Amygdala (tissue), 56 donors: Measurements from ENCODE around the gene PTPRN2.
A peak's percentile ranks its signal among the peaks of the same experiment; 100 is the strongest.
"Not testable (repeated sequence)": the region's sequence is repeated elsewhere in the genome, so short reads cannot be mapped to it uniquely, and the experiment has no call there.

Experiments
- DNase-seq, 56 donors: peaks; one replicate each; lab custom pipeline; 2025; lab: John Stamatoyannopoulos, UW

The PTPRN2 gene

GRCh38 chr7:157904866-157905570 is 682.6 kb downstream of the PTPRN2 start:
- no peak for DNase-seq

- DNase-seq, result no peak
These were observed 683.3 kb downstream of the PTPRN2 start for GRCh38 chr7:157904211-157904865.

DNA sequence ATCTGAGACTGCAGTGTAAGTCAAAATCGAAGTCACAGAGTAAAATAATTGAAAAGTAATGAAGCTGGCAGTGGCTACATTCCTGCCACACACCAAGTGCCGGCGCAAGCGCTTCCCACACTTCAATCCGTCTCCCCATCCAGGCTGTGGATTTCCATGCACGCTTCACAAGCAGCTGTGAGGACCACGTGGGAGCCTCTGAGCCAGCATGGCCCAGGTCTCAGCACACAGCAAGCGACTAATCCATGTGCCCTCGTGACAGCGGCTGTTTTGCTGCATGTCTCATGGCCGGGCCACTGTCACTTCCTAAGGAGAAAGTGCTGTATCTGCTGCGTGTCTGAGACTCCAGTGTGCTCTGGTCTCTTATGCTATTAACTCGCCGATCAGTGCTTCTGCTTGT is 683.9 kb downstream of the PTPRN2 start:
- DNase-seq, result peak in 24 of 56 donors; percentile 3 to 69 (median 35)

GRCh38 chr7:157903296-157903695 is 684.3 kb downstream of the PTPRN2 start:
- no peak for DNase-seq

GRCh38 chr7:157901816-157902610 is 685.6 kb downstream of the PTPRN2 start:
- DNase-seq, result not testable (repeated sequence)

DNA sequence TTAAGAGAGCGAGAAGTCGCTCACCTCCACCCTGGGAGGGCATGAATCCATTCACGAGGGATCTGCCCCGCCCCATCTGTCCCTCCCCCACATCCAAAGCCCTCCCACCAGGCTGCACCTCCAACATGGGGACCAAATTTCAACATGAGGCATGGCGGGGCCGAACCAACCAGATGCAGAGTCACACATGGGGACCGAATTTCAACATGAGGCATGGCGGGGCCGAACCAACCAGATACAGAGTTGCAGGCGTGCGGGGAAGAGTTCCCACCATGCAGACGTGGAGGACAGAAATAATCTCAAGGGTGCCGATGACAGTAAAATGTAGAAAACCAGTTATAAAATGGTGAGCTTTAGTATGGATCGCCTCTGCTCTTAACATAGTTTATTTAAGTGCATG is 686.5 kb downstream of the PTPRN2 start:
- no peak for DNase-seq

- no peak for DNase-seq
These were observed 687.1 kb downstream of the PTPRN2 start for GRCh38 chr7:157900556-157900955.

GRCh38 chr7:157900011-157900410 is 687.6 kb downstream of the PTPRN2 start:
- DNase-seq, result no peak

DNA sequence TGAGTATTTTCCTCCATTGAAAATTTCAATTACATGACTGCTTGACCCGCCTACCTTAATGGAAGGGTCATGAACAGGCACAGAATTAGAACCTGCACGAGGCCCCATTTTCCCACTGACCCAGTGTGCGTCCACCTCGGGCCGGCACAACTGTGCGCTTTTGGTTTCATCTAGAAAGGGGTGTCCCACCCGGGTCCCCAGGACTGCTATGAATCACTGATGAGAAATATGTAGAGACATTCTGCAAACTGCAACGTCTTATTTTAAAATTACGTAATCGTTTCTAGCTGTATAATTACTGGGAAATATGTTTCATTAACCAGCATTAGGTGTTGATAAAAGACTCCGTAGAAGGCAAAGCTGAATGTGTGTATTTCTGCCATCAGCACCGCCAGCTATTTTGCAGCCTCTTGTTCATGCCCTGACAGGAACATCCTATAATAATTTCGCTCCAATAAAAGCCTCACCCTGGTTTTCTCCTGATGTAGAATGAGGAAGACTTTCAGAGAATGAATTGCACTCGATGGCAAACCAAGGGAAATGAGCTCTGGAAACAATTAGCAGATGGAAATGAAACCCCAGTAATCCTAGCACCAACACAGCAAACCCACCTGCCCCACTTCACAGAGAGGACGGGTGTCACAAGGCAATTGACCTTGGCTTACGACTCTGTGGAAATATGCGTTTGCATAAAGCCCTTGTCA is 688.7 kb downstream of the PTPRN2 start:
- no peak for DNase-seq

GRCh38 chr7:157898261-157898660 is 689.4 kb downstream of the PTPRN2 start:
- DNase-seq, result no peak

- DNase-seq, result peak in 3 of 56 donors; percentile 4 to 18 (median 16)
These were observed 689.9 kb downstream of the PTPRN2 start for GRCh38 chr7:157897681-157898080.

GRCh38 chr7:157896774-157897555 is 690.7 kb downstream of the PTPRN2 start:
- no peak for DNase-seq

GRCh38 chr7:157896376-157896675 is 691.3 kb downstream of the PTPRN2 start:
- DNase-seq, result not testable (repeated sequence)

DNA sequence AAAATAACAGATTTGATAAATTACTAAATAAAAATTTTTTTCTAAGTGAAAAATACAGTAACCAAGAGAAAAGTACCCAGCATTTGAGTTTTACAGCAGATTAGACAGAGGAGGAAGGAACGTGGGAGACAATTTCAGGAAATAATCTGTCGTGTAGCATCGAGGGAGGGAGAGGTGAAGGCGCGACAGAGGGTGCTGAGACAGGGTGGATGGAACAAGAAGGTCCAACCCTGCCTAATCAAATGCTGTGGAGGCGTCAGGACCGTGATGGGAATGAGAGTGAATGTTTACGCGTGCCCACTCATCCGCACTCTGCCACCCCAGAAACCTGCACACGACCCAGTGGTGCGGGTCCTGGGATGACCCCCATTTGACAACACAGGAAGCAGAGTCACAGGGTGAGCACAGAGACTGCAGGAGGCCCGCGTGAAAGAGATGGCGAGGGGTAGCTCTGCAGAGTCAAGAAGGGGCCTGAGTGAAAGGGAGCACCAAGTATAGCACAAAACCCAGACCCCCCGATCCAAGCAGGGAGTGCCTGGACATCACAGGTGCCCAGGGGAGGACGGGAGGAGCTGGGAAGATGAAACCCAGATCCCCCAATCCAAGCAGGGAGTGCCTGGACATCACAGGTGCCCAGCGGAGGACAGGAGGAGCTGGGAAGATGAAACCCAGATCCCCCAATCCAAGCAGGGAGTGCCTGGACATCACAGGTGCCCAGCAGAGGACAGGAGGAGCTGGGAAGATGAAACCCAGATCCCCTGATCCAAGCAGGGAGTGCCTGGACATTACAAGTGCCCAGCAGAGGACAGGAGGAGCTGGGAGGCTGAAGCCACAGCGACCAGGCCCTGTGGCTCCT is 691.9 kb downstream of the PTPRN2 start:
- no peak for DNase-seq

DNA sequence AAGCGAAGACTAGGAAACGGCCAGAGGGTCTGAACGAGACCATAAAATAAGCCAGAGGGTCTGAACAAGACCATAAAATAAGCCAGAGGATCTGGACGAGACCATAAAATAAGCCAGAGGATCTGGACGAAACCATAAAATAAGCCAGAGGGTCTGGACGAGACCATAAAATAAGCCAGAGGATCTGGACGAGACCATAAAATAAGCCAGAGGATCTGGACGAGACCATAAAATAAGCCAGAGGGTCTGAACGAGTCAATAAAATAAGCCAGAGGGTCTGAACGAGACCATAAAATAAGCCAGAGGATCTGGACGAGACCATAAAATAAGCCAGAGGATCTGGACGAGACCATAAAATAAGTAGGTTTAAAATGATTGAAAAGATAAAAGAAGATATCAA is 692.5 kb downstream of the PTPRN2 start:
- not testable (repeated sequence) for DNase-seq

DNA sequence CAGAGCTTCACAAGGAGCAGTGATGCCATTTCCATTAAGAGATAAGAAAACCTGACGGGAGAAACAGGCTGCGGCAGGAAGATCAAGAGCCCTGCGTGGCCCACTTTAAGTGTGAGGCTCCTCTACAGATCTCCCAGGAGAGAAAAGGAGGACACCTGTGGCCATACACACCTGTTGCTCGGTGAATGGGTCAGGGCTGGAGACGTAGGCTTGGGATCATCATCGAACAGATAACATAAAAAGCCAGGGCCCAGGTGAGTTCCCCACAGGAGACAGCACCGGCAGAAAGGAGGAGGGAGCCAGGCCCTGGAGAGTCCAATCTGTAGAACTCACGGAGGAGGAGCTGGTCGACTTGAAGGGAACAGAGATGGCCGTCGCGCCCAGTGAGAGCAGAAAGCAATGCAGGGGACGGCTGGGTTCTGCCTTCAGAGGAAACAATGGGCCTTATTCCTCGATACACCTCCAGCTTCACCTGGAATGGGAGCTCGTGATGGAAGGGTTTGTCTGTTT is 694.0 kb downstream of the PTPRN2 start:
- DNase-seq, result no peak

- DNase-seq, result no peak
These were observed 694.7 kb downstream of the PTPRN2 start for GRCh38 chr7:157892751-157893523.

- DNase-seq, result no peak
These were observed 696.7 kb downstream of the PTPRN2 start for GRCh38 chr7:157890921-157891401.
